Esophagus muscularis mucosa (tissue), 4 donors: ENCODE measurements around the gene B3GLCT.

Experiments used
- EP300 ChIP-seq: sonication (generic); formaldehyde crosslinking; IDR thresholded peaks from one replicate; pipeline ENCODE4 v1.6.1; 2017; ENCODE audit warnings: antibody characterized with exemption
- POLR2A ChIP-seq: fragments of 450-650 bp; IDR thresholded peaks from one replicate; pipeline ENCODE4 v1.6.1; 2017; ENCODE audit warnings: antibody characterized with exemption, moderate library complexity, mild to moderate bottlenecking, low read depth
- POLR2AphosphoS5 ChIP-seq, 2 donors: sonication (generic); formaldehyde crosslinking; IDR thresholded peaks; one replicate each; pipeline ENCODE4 v1.6.1; 2017; ENCODE audit warnings: antibody characterized with exemption in 2 of 2
- TF ChIP-seq, protein P1 (sequence below), 3 experiments: fragments of 200-600 bp in 2 of 3; fragments of 450-650 bp in 1 of 3; sonication (generic) in 2 of 3; IDR thresholded peaks; one replicate each; pipeline ENCODE4 v1.5.1; 2017 to 2019; ENCODE audit warnings: antibody characterized with exemption in 3 of 3, mild to moderate bottlenecking in 2 of 3, moderate library complexity in 1 of 3

DNA sequence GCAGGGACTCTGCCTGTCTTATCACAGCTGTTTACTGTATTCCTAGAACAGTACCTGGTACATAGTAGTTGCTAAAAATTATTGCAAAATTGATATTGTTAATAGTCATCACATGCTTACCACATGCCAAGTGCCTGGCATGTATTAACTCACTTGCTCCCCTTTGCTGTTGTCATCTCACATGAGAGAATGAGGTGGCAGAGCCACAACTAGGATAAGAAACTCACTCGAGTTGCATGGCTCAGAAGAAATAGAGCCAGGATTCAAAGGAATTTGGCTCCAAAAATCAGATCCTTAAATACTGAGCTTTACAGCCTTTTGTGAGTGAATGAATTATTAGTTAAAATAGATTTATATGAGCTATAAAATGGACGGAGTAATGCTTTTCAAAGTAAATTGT is 42.6 kb downstream of the B3GLCT start:
- TF ChIP-seq, protein P1, sequence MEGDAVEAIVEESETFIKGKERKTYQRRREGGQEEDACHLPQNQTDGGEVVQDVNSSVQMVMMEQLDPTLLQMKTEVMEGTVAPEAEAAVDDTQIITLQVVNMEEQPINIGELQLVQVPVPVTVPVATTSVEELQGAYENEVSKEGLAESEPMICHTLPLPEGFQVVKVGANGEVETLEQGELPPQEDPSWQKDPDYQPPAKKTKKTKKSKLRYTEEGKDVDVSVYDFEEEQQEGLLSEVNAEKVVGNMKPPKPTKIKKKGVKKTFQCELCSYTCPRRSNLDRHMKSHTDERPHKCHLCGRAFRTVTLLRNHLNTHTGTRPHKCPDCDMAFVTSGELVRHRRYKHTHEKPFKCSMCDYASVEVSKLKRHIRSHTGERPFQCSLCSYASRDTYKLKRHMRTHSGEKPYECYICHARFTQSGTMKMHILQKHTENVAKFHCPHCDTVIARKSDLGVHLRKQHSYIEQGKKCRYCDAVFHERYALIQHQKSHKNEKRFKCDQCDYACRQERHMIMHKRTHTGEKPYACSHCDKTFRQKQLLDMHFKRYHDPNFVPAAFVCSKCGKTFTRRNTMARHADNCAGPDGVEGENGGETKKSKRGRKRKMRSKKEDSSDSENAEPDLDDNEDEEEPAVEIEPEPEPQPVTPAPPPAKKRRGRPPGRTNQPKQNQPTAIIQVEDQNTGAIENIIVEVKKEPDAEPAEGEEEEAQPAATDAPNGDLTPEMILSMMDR (IDR thresholded peaks at IDR 0.05): no peak
- TF ChIP-seq POLR2A (no peak), EP300 (no peak), POLR2AphosphoS5 (IDR thresholded peaks at IDR 0.05) (no peak)
